MM.1S (cell line): Measurements from ENCODE around the gene CUL7.

Experiments used
- DNase-seq: peaks from one replicate; pipeline ENCODE4 v3.0.0-alpha.2; 2015
- H2AFZ ChIP-seq: fragments of 300-600 bp; sonication (generic); 2 replicates; pipeline ENCODE4 v1.6.0; 2016; ENCODE audit warnings: antibody characterized with exemption, low read length
- H3F3A ChIP-seq: fragments of 300-600 bp; sonication (generic); 2 replicates; pipeline ENCODE4 v1.6.1; 2016; ENCODE audit warnings: mild to moderate bottlenecking, antibody characterized with exemption, low read length, moderate library complexity, mixed read lengths; ENCODE audit not compliant: insufficient read depth
- H3K27ac ChIP-seq: fragments of 300-600 bp; sonication (generic); 2 replicates; pipeline ENCODE4 v1.5.1; 2016; ENCODE audit warnings: mild to moderate bottlenecking, low read length
- H3K27me3 ChIP-seq: fragments of 300-600 bp; sonication (generic); replicated peaks from 2 replicates; pipeline ENCODE4 v1.6.0; 2016; ENCODE audit warnings: low read length; ENCODE audit not compliant: insufficient read depth
- H3K36me3 ChIP-seq: fragments of 300-600 bp; sonication (generic); replicated peaks from 2 replicates; pipeline ENCODE4 v1.6.1; 2016; ENCODE audit warnings: mild to moderate bottlenecking, low read length, mixed read lengths; ENCODE audit not compliant: insufficient read depth
- H3K4me1 ChIP-seq: fragments of 300-600 bp; sonication (generic); 2 replicates; pipeline ENCODE4 v1.6.1; 2016; ENCODE audit warnings: low read length, mixed read lengths
- H3K4me2 ChIP-seq: fragments of 300-600 bp; sonication (generic); 2 replicates; pipeline ENCODE4 v1.6.0; 2016; ENCODE audit warnings: low read depth, low read length
- H3K4me3 ChIP-seq: fragments of 300-600 bp; sonication (generic); 2 replicates; pipeline ENCODE4 v1.5.1; 2016; ENCODE audit warnings: low read length, mixed read lengths
- H3K79me2 ChIP-seq: fragments of 300-600 bp; sonication (generic); 2 replicates; pipeline ENCODE4 v1.6.1; 2016; ENCODE audit warnings: mixed run types, low read length, mixed read lengths
- H3K9ac ChIP-seq: fragments of 300-600 bp; sonication (generic); 2 replicates; pipeline ENCODE4 v1.6.1; 2016; ENCODE audit warnings: low read length, mixed read lengths
- H3K9me2 ChIP-seq: fragments of 300-600 bp; sonication (generic); replicated peaks from 2 replicates; pipeline ENCODE4 v1.6.1; 2016; ENCODE audit warnings: mild to moderate bottlenecking, low read length, mixed read lengths; ENCODE audit not compliant: insufficient read depth
- H3K9me3 ChIP-seq: fragments of 300-600 bp; sonication (generic); replicated peaks from 2 replicates; pipeline ENCODE4 v1.6.1; 2016; ENCODE audit warnings: mild to moderate bottlenecking, low read length, mixed read lengths; ENCODE audit not compliant: insufficient read depth
- H4K20me1 ChIP-seq: fragments of 300-600 bp; sonication (generic); 2 replicates; pipeline ENCODE4 v1.6.1; 2016; ENCODE audit warnings: mild to moderate bottlenecking, low read length, moderate library complexity, mixed read lengths; ENCODE audit not compliant: insufficient read depth
- EZH2 ChIP-seq: fragments of 300-600 bp; sonication (generic); optimal IDR thresholded peaks from 2 replicates; pipeline ENCODE3; 2017; ENCODE audit warnings: low read depth, mild to moderate bottlenecking, antibody characterized with exemption, low read length, mixed read lengths
- EZH2phosphoT487 ChIP-seq: fragments of 300-600 bp; sonication (generic); IDR thresholded peaks from 2 replicates; pipeline ENCODE4 v1.6.1; 2018; ENCODE audit warnings: antibody characterized with exemption, low read length
- TF ChIP-seq, protein P1 (sequence below): fragments of 300-600 bp; sonication (generic); IDR thresholded peaks from 2 replicates; pipeline ENCODE4 v1.5.1; 2016; ENCODE audit warnings: antibody characterized with exemption, low read length, mixed read lengths

Gene CUL7

GRCh38 chr6:43074847-43075669 is 21.4 kb upstream of the CUL7 start:
- Histone ChIP-seq H3K9ac (no peak overlapping the region), H4K20me1 (no peaks in the 10 kb centered on the region), H3K27ac (no peak overlapping the region), H3K9me2 (no peaks in the 10 kb centered on the region), H3K4me1 (peaks cover 10% of the 10 kb centered on the region), H3F3A (no peaks in the 10 kb centered on the region), H3K4me3 (no peak overlapping the region), H3K79me2 (no peaks in the 10 kb centered on the region), H3K27me3 (peaks cover 21% of the 10 kb centered on the region), H2AFZ (no peak overlapping the region), H3K4me2 (no peak overlapping the region), H3K36me3 (no peaks in the 10 kb centered on the region), H3K9me3 (no peaks in the 10 kb centered on the region)
- TF ChIP-seq EZH2phosphoT487 (no peak), EZH2 (no peak)
- TF ChIP-seq, protein P1, sequence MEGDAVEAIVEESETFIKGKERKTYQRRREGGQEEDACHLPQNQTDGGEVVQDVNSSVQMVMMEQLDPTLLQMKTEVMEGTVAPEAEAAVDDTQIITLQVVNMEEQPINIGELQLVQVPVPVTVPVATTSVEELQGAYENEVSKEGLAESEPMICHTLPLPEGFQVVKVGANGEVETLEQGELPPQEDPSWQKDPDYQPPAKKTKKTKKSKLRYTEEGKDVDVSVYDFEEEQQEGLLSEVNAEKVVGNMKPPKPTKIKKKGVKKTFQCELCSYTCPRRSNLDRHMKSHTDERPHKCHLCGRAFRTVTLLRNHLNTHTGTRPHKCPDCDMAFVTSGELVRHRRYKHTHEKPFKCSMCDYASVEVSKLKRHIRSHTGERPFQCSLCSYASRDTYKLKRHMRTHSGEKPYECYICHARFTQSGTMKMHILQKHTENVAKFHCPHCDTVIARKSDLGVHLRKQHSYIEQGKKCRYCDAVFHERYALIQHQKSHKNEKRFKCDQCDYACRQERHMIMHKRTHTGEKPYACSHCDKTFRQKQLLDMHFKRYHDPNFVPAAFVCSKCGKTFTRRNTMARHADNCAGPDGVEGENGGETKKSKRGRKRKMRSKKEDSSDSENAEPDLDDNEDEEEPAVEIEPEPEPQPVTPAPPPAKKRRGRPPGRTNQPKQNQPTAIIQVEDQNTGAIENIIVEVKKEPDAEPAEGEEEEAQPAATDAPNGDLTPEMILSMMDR = no peak
- no peak for DNase-seq

DNA sequence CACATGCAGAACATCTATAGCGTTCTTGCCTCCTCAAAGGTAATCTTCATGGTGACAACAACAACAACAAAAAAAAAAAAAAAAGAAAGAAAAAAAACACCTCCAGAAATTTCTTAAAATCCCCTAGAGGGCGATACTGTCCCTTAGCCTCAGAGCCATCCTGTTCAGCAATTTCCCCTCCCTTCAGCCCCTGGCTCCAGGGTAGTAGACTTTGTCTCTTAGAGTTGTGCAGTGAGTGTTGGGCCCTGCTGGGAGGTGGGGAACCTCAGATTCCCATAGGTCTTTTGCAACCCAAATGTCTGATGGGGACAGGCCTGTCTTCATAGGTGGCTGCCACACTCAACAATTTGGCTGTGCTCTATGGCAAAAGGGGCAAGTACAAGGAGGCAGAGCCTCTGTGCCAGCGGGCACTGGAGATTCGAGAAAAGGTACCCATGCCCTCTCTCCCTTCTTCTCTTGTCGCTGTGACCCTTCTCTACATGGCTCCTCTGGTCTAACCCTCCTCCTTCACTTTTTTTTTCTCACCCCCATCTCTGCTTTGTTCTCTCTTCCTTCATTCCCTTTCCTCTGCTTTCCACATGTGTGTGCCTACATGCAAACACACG is 16.5 kb upstream of the CUL7 start:
- H4K20me1 ChIP-seq = no peaks in the 10 kb centered on the region
- no peak overlapping the region for H3K27ac ChIP-seq
- no peaks in the 10 kb centered on the region for H3K27me3 ChIP-seq
- H3K36me3 ChIP-seq = no peaks in the 10 kb centered on the region
- no peak overlapping the region for H3K4me3 ChIP-seq
- no peaks in the 10 kb centered on the region for H3F3A ChIP-seq
- H3K9ac ChIP-seq = no peak overlapping the region
- no peaks in the 10 kb centered on the region for H3K9me2 ChIP-seq
- H3K4me1 ChIP-seq = peaks cover 10% of the 10 kb centered on the region
- no peak overlapping the region for H3K4me2 ChIP-seq
- no peaks in the 10 kb centered on the region for H3K79me2 ChIP-seq
- H2AFZ ChIP-seq = no peak overlapping the region
- TF ChIP-seq EZH2 = no peak
- TF ChIP-seq, protein P1 = peak; percentile 48
- no peak for TF ChIP-seq EZH2phosphoT487
- DNase-seq = peak; percentile 51
- no peaks in the 10 kb centered on the region for H3K9me3 ChIP-seq

- no peaks in the 10 kb centered on the region for H3F3A ChIP-seq
- H3K9ac ChIP-seq = no peak overlapping the region
- no peak overlapping the region for H2AFZ ChIP-seq
- no peak for DNase-seq
- no peaks in the 10 kb centered on the region for H3K9me2 ChIP-seq
- peaks cover 19% of the 10 kb centered on the region for H3K79me2 ChIP-seq
- H3K4me3 ChIP-seq = no peak overlapping the region
- H3K36me3 ChIP-seq = no peaks in the 10 kb centered on the region
- H3K4me2 ChIP-seq = no peak overlapping the region
- H3K27ac ChIP-seq = no peak overlapping the region
- TF ChIP-seq EZH2 (no peak), EZH2phosphoT487 (no peak)
- TF ChIP-seq, protein P1 = no peak
- no peaks in the 10 kb centered on the region for H3K9me3 ChIP-seq
- H4K20me1 ChIP-seq = no peaks in the 10 kb centered on the region
- peaks cover 8% of the 10 kb centered on the region for H3K4me1 ChIP-seq
- no peaks in the 10 kb centered on the region for H3K27me3 ChIP-seq
Measured at GRCh38 chr6:43062818-43063217, 9.2 kb upstream of the CUL7 start.
